ENCODE measurements around the gene ATAD3B. TPM values are rescaled to one million over a fixed set of nuclear protein-coding genes. Genes with fewer than 3 reads are reported as not detected.

Gene ATAD3B
- total RNA-seq, 1 experiment from 2014 or later: 62.9 TPM

- H3K4me3 ChIP-seq (replicated peaks in 1 of 2; ENCODE audit: low read depth in 1 of 2, low read length in 2 of 2): no peak overlapping the region
- H3K27ac ChIP-seq (ENCODE audit: low read depth, low read length): peak overlapping the region; percentile 99
- peaks cover 42 to 65% of the 10 kb centered on the region in 2 experiments for H3K4me1 ChIP-seq (ENCODE audit: control insufficient read depth in 1 of 2, insufficient read depth in 2 of 2, low read length in 2 of 2)
- H3K79me2 ChIP-seq (ENCODE audit: insufficient read depth, low read length): peaks cover 19% of the 10 kb centered on the region; the same call in 1 of the 2 replicates
- peak overlapping the region; percentile 99 for H3K4me2 ChIP-seq (ENCODE audit: low read length)
- no peaks in the 10 kb centered on the region for H4K20me1 ChIP-seq (ENCODE audit: insufficient read depth)
- no TSS peak for BruUV-seq (replicated peaks)
- intact Hi-C loops (cut with micrococcal nuclease): loop anchor here (2.0 kb wide), 1 partner anchor 25 kb away; the partner anchor contains the start of gene MRPL20
- H3K36me3 ChIP-seq (ENCODE audit: control insufficient read depth in 1 of 2, insufficient read depth in 2 of 2, low read length in 2 of 2): no peaks in the 10 kb centered on the region
- TF ChIP-seq ZFX (IDR thresholded peaks at IDR 0.05): peak; percentile 22; the same call in 1 of the 2 replicates
- no peak for TF ChIP-seq YY1 (IDR thresholded peaks at IDR 0.05; ENCODE audit: extremely low read depth, insufficient replicate concordance, low read depth, low read length)
- TF ChIP-seq, protein P1, sequence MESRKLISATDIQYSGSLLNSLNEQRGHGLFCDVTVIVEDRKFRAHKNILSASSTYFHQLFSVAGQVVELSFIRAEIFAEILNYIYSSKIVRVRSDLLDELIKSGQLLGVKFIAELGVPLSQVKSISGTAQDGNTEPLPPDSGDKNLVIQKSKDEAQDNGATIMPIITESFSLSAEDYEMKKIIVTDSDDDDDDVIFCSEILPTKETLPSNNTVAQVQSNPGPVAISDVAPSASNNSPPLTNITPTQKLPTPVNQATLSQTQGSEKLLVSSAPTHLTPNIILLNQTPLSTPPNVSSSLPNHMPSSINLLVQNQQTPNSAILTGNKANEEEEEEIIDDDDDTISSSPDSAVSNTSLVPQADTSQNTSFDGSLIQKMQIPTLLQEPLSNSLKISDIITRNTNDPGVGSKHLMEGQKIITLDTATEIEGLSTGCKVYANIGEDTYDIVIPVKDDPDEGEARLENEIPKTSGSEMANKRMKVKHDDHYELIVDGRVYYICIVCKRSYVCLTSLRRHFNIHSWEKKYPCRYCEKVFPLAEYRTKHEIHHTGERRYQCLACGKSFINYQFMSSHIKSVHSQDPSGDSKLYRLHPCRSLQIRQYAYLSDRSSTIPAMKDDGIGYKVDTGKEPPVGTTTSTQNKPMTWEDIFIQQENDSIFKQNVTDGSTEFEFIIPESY (IDR thresholded peaks at IDR 0.05; ENCODE audit: extremely low read depth, insufficient replicate concordance, low read length): no peak
- TF ChIP-seq RAD21 (IDR thresholded peaks at IDR 0.05; ENCODE audit: low read depth): no peak
- H3K27me3 ChIP-seq (ENCODE audit: insufficient read depth, low read length): no peaks in the 10 kb centered on the region
- H2AFZ ChIP-seq (ENCODE audit: low read depth, low read length, poor library complexity, severe bottlenecking): no peak overlapping the region
- ATAC-seq (no peak), DNase-seq (ENCODE audit: low read depth, low spot score) (no peak)
- no peaks in the 10 kb centered on the region for H3K9me2 ChIP-seq (ENCODE audit: insufficient read depth)
- peak overlapping the region; percentile 88 for H3K9ac ChIP-seq (ENCODE audit: low read length)
- ChIA-PET RAD21 (ENCODE audit: low non-redundant PET in 1 of 2, low total read pairs in 2 of 2, uncharacterized antibody in 2 of 2, unreplicated experiment in 2 of 2) (no interaction called here), CTCF (no interaction called here), POLR2A (interaction anchor here (1.7 kb wide), 1 partner anchor 22 kb away, joined by 3 read pairs; no protein-coding TSS in a partner anchor)
- H3K9me3 ChIP-seq (ENCODE audit: control insufficient read depth in 1 of 2, insufficient read depth in 1 of 2, low read depth in 1 of 2, low read length in 2 of 2): no peaks in the 10 kb centered on the region
These were observed 39.7 kb upstream of the ATAD3B start for GRCh38 chr1:1431845-1432273.

DNA sequence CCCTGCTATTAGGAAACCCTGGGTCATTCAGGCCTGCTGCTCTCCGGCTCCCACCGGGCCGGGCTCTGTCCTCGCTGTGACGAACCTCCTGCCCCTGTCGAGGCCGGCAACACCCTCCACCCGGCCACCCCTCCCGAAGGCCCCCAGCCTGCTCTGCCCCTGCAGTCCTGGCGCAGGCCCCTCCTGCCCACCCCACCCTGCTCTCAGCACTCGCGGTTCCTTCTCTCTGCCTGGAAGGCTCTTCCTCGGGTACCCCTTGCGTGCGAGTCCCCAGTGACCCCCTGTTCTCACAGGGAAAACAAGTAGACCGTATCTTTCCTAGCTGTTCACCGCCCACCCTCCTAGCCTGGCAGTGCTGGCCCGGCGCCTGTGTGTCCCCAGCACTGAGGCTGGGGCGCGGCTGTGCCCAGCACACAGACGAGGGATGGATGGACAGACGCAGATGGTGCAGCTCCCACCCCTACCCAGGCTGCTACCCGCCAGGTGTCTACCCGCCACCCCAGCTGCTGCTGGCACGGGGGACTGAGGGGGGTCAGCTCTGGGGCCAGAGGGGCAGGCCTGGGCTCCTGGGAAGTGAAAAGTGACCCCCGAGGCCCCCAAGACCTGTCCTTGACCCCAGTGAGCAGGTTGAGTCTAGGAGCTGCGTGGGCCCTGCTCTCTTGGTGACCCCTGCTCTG lies 39.2 kb upstream of the ATAD3B start:
- no peaks in the 10 kb centered on the region for H4K20me1 ChIP-seq (ENCODE audit: insufficient read depth)
- 0 out of 4 replicates have a peak overlapping the region, but pooled peaks of 1 of the 2 experiments have one; percentile 92 for H3K4me3 ChIP-seq (replicated peaks in 1 of 2; ENCODE audit: low read depth in 1 of 2, low read length in 2 of 2)
- RAD21 ChIA-PET (ENCODE audit: low non-redundant PET in 1 of 2, low total read pairs in 2 of 2, uncharacterized antibody in 2 of 2, unreplicated experiment in 2 of 2): no interaction called here
- TF ChIP-seq, protein P1 (IDR thresholded peaks at IDR 0.05; ENCODE audit: extremely low read depth, insufficient replicate concordance, low read length): no peak
- TF ChIP-seq SRF (IDR thresholded peaks at IDR 0.05; ENCODE audit: low read depth): no peak
- TF ChIP-seq EZH2phosphoT487 (IDR thresholded peaks at IDR 0.05; ENCODE audit: borderline replicate concordance): no peak
- 0 out of 2 replicates have a peak, but pooled peaks have one; percentile 3 for TF ChIP-seq ZFX (IDR thresholded peaks at IDR 0.05)
- H2AFZ ChIP-seq (ENCODE audit: low read depth, low read length, poor library complexity, severe bottlenecking): no peak overlapping the region
- H3K9ac ChIP-seq (ENCODE audit: low read length): peak overlapping the region; percentile 88
- no peaks in the 10 kb centered on the region for H3K36me3 ChIP-seq (ENCODE audit: control insufficient read depth in 1 of 2, insufficient read depth in 2 of 2, low read length in 2 of 2)
- peak overlapping the region; percentile 99 for H3K4me2 ChIP-seq (ENCODE audit: low read length)
- no peaks in the 10 kb centered on the region for H3K9me3 ChIP-seq (ENCODE audit: control insufficient read depth in 1 of 2, insufficient read depth in 1 of 2, low read depth in 1 of 2, low read length in 2 of 2)
- peaks cover 25% of the 10 kb centered on the region; the same call in 1 of the 2 replicates for H3K79me2 ChIP-seq (ENCODE audit: insufficient read depth, low read length)
- POLR2A ChIA-PET: interaction anchor here (0.5 to 1.7 kb wide), 4 partner anchors 23 to 109 kb away, joined by 3 to 4 read pairs (median 3); partner anchors contain the start of gene CCNL2
- intact Hi-C loops (cut with micrococcal nuclease): loop anchor here (2.0 kb wide), 1 partner anchor 26 kb away; the partner anchor contains the start of gene MRPL20
- DNase-seq (ENCODE audit: low read depth, low spot score) (no peak), ATAC-seq (no peak)
- peak overlapping the region; percentile 99 for H3K27ac ChIP-seq (ENCODE audit: low read depth, low read length)
- CTCF ChIA-PET: interaction anchor here (0.6 to 1.1 kb wide), 2 partner anchors 30 to 57 kb away, joined by 3 to 4 read pairs; partner anchors contain the start of gene AURKAIP1
- H3K9me2 ChIP-seq (ENCODE audit: insufficient read depth): no peaks in the 10 kb centered on the region
- no TSS peak for BruUV-seq (replicated peaks)
- no peaks in the 10 kb centered on the region for H3K27me3 ChIP-seq (ENCODE audit: insufficient read depth, low read length)
- peaks cover 42 to 67% of the 10 kb centered on the region in 2 experiments for H3K4me1 ChIP-seq (ENCODE audit: control insufficient read depth in 1 of 2, insufficient read depth in 2 of 2, low read length in 2 of 2)
